GM12872 (cell line): ENCODE measurements around the gene KCNAB2.

Source experiments
- TF ChIP-seq, protein P1 (sequence below): IDR thresholded peaks from 3 replicates; pipeline ENCODE4 v1.5.1; 2011; ENCODE audit warnings: low read depth, mild to moderate bottlenecking, low read length, moderate library complexity; ENCODE audit not compliant: insufficient read depth

KCNAB2 gene

DNA sequence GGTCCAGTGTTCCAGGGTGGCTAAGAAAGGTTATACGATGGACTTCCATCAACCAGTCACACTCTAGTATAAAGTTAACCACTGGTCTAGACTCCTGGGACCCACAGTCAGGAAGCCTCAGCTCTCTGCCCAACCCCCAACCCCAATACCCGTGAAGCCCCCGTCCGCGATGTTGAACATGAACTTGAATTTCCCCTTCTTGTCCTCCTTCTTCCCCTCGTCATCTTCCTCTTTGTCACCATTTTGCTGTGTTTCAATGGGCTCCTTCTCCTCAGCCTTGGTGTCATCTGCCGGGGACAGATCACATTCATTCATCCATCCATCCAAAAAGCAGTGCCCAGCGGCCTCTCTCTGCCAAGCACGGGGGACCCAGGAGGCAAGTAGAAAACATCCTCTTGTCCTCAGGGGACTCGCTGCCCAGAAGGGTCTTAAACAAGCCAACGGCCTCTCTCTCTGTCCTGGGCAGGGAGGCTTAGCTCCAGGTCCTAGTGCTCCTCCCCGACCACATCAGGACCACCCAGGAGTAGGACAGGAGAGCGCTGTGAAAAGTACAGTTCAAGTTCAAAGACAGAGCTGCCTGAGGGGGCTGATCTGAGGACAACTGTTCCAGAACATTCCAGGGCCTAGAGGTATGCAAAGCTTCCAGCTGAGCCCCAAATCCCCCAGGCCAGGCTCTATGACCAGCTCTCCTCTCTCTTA lies 66.5 kb downstream of the KCNAB2 start:
- TF ChIP-seq, protein P1, sequence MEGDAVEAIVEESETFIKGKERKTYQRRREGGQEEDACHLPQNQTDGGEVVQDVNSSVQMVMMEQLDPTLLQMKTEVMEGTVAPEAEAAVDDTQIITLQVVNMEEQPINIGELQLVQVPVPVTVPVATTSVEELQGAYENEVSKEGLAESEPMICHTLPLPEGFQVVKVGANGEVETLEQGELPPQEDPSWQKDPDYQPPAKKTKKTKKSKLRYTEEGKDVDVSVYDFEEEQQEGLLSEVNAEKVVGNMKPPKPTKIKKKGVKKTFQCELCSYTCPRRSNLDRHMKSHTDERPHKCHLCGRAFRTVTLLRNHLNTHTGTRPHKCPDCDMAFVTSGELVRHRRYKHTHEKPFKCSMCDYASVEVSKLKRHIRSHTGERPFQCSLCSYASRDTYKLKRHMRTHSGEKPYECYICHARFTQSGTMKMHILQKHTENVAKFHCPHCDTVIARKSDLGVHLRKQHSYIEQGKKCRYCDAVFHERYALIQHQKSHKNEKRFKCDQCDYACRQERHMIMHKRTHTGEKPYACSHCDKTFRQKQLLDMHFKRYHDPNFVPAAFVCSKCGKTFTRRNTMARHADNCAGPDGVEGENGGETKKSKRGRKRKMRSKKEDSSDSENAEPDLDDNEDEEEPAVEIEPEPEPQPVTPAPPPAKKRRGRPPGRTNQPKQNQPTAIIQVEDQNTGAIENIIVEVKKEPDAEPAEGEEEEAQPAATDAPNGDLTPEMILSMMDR: no peak

DNA sequence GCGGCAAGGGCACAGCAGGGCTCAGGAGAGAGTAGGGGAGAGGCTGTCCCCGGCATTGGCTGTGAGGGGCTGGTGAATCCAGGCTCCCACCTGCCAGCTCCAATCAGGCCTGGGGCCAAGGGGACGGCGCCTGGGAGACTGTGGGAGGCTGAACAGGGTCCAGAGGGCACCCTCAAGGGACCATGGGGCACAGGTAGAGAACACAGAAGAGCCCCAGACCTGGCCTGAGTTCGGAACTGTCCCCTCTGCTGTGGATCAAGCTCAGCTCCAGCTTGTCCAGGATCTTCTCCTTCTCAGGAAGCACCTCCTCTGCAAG lies 67.0 kb downstream of the KCNAB2 start:
- TF ChIP-seq, protein P1: no peak

DNA sequence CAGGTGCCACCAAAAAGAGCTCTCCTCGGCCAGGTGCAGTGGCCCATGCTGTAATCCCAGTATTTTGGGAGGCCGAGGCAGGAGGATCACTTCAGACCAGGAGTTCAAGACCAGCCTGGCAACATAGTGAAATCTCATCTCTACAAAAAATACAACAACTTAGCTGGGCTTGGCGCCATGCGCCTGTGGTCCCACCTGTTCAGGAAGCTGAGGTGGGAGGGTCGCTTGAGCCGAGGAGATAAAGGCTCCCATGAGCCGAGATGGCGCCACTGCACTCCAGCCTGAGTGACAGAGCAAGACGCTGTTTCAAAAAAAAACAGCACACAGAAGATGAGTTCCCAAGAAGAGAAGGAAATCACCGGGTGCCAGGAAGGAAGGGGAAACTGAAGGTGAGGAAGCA lies 67.4 kb downstream of the KCNAB2 start:
- TF ChIP-seq, protein P1: no peak

DNA sequence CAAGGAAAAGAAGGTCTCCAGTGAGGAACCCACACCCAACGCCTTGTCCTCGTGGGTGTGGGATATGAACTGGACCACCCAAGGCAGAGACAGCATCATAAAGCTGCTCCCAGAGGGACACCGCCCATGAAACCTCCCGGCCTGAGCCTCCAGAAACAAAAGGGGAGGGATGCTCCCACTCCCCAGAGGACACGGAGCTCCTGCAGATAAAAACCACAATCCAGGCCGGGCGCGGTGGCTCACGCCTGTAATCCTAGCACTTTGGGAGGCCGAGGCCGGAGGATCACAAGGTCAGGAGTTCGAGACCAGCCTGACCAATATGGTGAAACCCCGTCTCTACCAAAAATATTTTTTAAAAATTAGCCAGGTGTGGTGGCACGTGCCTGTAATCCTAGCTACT lies 68.1 kb downstream of the KCNAB2 start:
- TF ChIP-seq, protein P1: no peak

DNA sequence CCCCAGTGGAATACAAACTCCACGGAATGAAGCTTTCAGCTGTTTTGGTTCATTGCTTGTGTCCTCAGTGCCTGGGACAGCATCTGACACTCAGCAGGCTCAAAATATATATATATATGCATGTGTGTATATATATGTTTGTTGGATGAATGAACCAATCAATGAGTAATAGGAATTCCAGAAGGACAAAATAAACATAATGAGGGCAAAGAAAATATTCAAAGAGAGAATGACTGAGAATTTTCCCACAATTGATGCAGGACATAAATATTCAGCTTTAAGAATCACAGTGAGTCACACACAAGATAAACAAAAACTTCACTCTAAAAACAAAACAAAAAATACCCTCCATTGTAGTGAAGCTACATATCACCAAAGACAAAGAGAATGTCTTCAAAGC lies 70.4 kb downstream of the KCNAB2 start:
- TF ChIP-seq, protein P1: no peak

DNA sequence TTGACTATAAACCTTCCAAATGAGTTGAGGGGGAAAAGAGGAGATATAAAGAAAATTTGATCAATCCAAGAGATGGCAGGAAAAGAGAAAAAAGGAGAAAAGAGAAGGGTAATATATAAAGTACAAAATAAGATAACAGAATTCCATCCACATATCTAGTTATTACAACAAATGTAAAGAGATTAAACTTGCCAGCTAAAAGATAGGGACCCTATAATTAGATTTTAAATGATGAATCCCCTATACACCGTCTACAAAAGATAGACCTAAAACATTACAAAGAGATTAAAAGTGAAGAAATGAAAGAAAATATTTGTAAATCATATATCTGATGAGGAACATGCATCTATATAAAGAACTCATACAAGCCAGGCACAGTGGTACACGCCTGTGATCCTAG lies 71.4 kb downstream of the KCNAB2 start:
- TF ChIP-seq, protein P1: no peak

DNA sequence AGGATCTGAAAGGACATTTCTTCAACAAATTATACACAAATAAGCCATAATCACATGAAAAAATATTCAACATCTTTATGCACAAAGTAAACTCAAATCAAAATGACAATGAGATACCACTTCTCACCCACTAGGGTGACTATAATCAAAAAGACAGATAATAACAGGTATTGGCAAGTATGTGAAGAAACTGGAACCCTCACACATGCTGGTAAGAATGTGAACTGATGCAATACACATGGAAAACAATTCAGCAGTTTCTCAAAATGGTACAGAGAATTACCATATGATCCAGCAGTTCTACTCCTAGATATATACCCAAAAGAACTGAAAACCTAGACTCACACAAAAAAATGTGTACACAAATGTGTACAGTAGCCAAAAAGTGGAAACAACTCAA lies 71.9 kb downstream of the KCNAB2 start:
- TF ChIP-seq, protein P1: no peak
